ENCODE measurements around the gene RHOBTB3.

DNA sequence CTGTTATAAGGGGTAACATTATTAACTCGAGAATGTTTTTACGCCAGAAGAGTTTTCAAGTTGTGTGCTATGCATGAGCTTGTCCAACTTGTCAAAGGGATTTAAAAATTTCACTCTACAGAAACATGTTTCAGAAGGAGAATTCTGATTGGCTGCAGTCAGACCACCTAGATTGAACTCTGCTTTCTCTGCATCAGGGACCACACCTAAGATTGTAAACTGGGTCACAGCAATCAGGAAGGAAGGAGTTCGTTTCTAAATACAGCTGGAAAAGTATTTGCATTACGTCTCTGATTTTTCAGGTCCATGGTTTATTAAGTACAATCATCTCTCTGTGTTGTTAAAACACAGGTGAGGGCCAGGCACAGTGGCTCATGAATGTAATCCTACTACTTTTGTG is 85.6 kb downstream of the RHOBTB3 start:
- TF ChIP-seq POLR2A (IDR thresholded peaks at IDR 0.05) (no peak), EP300 (IDR thresholded peaks at IDR 0.05) (no peak)
- TF ChIP-seq, protein P1, sequence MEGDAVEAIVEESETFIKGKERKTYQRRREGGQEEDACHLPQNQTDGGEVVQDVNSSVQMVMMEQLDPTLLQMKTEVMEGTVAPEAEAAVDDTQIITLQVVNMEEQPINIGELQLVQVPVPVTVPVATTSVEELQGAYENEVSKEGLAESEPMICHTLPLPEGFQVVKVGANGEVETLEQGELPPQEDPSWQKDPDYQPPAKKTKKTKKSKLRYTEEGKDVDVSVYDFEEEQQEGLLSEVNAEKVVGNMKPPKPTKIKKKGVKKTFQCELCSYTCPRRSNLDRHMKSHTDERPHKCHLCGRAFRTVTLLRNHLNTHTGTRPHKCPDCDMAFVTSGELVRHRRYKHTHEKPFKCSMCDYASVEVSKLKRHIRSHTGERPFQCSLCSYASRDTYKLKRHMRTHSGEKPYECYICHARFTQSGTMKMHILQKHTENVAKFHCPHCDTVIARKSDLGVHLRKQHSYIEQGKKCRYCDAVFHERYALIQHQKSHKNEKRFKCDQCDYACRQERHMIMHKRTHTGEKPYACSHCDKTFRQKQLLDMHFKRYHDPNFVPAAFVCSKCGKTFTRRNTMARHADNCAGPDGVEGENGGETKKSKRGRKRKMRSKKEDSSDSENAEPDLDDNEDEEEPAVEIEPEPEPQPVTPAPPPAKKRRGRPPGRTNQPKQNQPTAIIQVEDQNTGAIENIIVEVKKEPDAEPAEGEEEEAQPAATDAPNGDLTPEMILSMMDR (IDR thresholded peaks at IDR 0.05), result no peak
